Keratinocyte (primary cell): ENCODE measurements around the gene FBXO27. TPM values are rescaled to one million over a fixed set of nuclear protein-coding genes. Genes with fewer than 3 reads are reported as not detected.

Experiments
- DNase-seq: peaks from one replicate; pipeline ENCODE4 v3.0.0-alpha.2; 2011; ENCODE audit warnings: low read depth, missing footprints, low spot score
- FAIRE-seq: peaks from 2 replicates; lab custom pipeline; 2011; peaks lifted over from hg19 to GRCh38; lab: Jason Lieb, UNC
- H2AFZ ChIP-seq: 2 replicates; pipeline ENCODE4 v1.6.0; 2012; ENCODE audit warnings: low read length, control low read depth, inconsistent platforms; ENCODE audit not compliant: control insufficient read depth
- H3K27ac ChIP-seq: 2 replicates; pipeline ENCODE4 v1.5.1; 2011; ENCODE audit warnings: low read length; ENCODE audit not compliant: control insufficient read depth, insufficient read depth
- H3K27me3 ChIP-seq: 3 replicates; pipeline ENCODE4 v1.6.0; 2011; ENCODE audit warnings: low read length; ENCODE audit not compliant: control insufficient read depth, insufficient read depth; ENCODE audit errors: extremely low read depth
- H3K36me3 ChIP-seq, 2 experiments: 2 replicates in 1 of 2; 3 replicates in 1 of 2; pipeline ENCODE4 v1.5.1; 2011; ENCODE audit warnings: low read length in 2 of 2, mild to moderate bottlenecking in 1 of 2; ENCODE audit not compliant: control insufficient read depth in 2 of 2, insufficient read depth in 2 of 2; ENCODE audit errors: extremely low read depth in 1 of 2
- H3K4me1 ChIP-seq: 3 replicates; pipeline ENCODE4 v1.5.1; 2011; ENCODE audit warnings: low read length; ENCODE audit not compliant: control insufficient read depth, insufficient read depth; ENCODE audit errors: extremely low read depth
- H3K4me2 ChIP-seq: 3 replicates; pipeline ENCODE4 v1.6.0; 2011; ENCODE audit warnings: low read depth, low read length; ENCODE audit not compliant: control insufficient read depth, insufficient read depth; ENCODE audit errors: extremely low read depth
- H3K4me3 ChIP-seq, 3 experiments: fragments of 200-600 bp in 1 of 3; sonication (generic) in 1 of 3; 2 replicates in 2 of 3; 3 replicates in 1 of 3; pipeline ENCODE4 v1.5.1; 2011 to 2016; ENCODE audit warnings: low read length in 3 of 3, mild to moderate bottlenecking in 3 of 3, control low read depth in 2 of 3, inconsistent platforms in 1 of 3, low read depth in 1 of 3, mixed read lengths in 1 of 3, mixed run types in 1 of 3, moderate library complexity in 1 of 3; ENCODE audit not compliant: control insufficient read depth in 2 of 3, insufficient read depth in 2 of 3; ENCODE audit errors: extremely low read depth in 1 of 3
- H3K79me2 ChIP-seq: 2 replicates; pipeline ENCODE4 v1.6.0; 2012; ENCODE audit warnings: low read length; ENCODE audit not compliant: control insufficient read depth, insufficient read depth
- H3K9ac ChIP-seq: 3 replicates; pipeline ENCODE4 v1.6.0; 2011; ENCODE audit warnings: low read length; ENCODE audit not compliant: control insufficient read depth, insufficient read depth; ENCODE audit errors: extremely low read depth
- H3K9me1 ChIP-seq: 3 replicates; pipeline ENCODE4 v1.6.0; 2011; ENCODE audit warnings: low read length; ENCODE audit not compliant: control insufficient read depth, insufficient read depth; ENCODE audit errors: extremely low read depth
- H3K9me3 ChIP-seq: 2 replicates; pipeline ENCODE4 v1.5.1; 2012; ENCODE audit warnings: low read depth, low read length; ENCODE audit not compliant: control insufficient read depth
- H4K20me1 ChIP-seq: 3 replicates; pipeline ENCODE4 v1.6.0; 2011; ENCODE audit warnings: low read length; ENCODE audit not compliant: control insufficient read depth, insufficient read depth; ENCODE audit errors: extremely low read depth
- CTCF ChIP-seq, 3 experiments: IDR thresholded peaks in 1 of 3; conservative IDR thresholded peaks in 1 of 3; optimal IDR thresholded peaks in 1 of 3; 2 replicates in 2 of 3; 3 replicates in 1 of 3; pipeline versions ENCODE3 to v1.5.1; 2011; ENCODE audit warnings: low read length in 3 of 3, mild to moderate bottlenecking in 3 of 3, moderate library complexity in 2 of 3, control low read depth in 1 of 3, inconsistent platforms in 1 of 3; ENCODE audit not compliant: insufficient read depth in 2 of 3; ENCODE audit errors: extremely low read depth in 1 of 3
- EZH2 ChIP-seq: IDR thresholded peaks from one replicate; pipeline ENCODE4 v1.6.1; 2012; ENCODE audit warnings: inconsistent platforms, mild to moderate bottlenecking, low read length, moderate library complexity
- dilution Hi-C: fragments of 300-500 bp; cut with MboI; formaldehyde crosslinking; loops from one replicate; pipeline ENCODE4 v1.7.0; 2020; ENCODE audit warnings: low sequenced_read_pairs; ENCODE audit not compliant: extremely low pct_ligation_motif_present
- polyA plus RNA-seq, 5 experiments: library from polyadenylated mRNA; depleted of rRNA in 3 of 5; stranded (reverse) in 3 of 5; stranded (forward) in 1 of 5; unstranded in 1 of 5; fragments of >200 nt; gene quantifications; 1 replicate in 1 of 5; 2 replicates in 3 of 5; 3 replicates in 1 of 5; pipeline versions ENCODE4 v1.2.1 to v1.2.3, GENCODE V29; 2011 to 2012; ENCODE audit warnings: missing spikeins in 2 of 5, low read depth in 1 of 5, low replicate concordance in 1 of 5

Gene FBXO27
- polyA plus RNA-seq, 1 donor (not counting 4 experiments of a cell fraction or from before 2014, with no cell fraction given), result 4.4 TPM

GRCh38 chr19:39078436-39079200 is 46.3 kb upstream of the FBXO27 start:
- H3K9ac ChIP-seq, result no peak overlapping the region
- dilution Hi-C loops, result no loop called here
- TF ChIP-seq EZH2, result no peak
- TF ChIP-seq CTCF (optimal IDR thresholded peaks at IDR 0.05 in 1 of 3, IDR thresholded peaks at IDR 0.05 in 1 of 3, conservative IDR thresholded peaks at IDR 0.05 in 1 of 3; ENCODE audit: extremely low read depth in 1 of 3, insufficient read depth in 2 of 3, low read length in 3 of 3), result no peak
- no peak overlapping the region for H2AFZ ChIP-seq
- H3K79me2 ChIP-seq, result no peaks in the 10 kb centered on the region
- no peaks in the 10 kb centered on the region for H3K27me3 ChIP-seq
- no peaks in the 10 kb centered on the region for H3K36me3 ChIP-seq
- H3K4me2 ChIP-seq, result peak overlapping the region; percentile 25
- no peaks in the 10 kb centered on the region for H4K20me1 ChIP-seq
- H3K27ac ChIP-seq, result peak overlapping the region; percentile 69
- FAIRE-seq, result peak; percentile 95
- peak; percentile 98 for DNase-seq
- no peaks in the 10 kb centered on the region for H3K9me3 ChIP-seq
- no peaks in the 10 kb centered on the region for H3K9me1 ChIP-seq
- H3K4me1 ChIP-seq, result peaks cover 32% of the 10 kb centered on the region
- H3K4me3 ChIP-seq, result no peak overlapping the region

- Histone ChIP-seq H3K4me2 (no peak overlapping the region), H3K79me2 (no peaks in the 10 kb centered on the region), H2AFZ (no peak overlapping the region), H3K36me3 (no peaks in the 10 kb centered on the region), H3K9ac (no peak overlapping the region), H3K9me1 (no peaks in the 10 kb centered on the region), H3K4me1 (peaks cover 26% of the 10 kb centered on the region), H3K27ac (no peak overlapping the region), H3K4me3 (no peak overlapping the region), H3K27me3 (no peaks in the 10 kb centered on the region), H3K9me3 (no peaks in the 10 kb centered on the region), H4K20me1 (no peaks in the 10 kb centered on the region)
- no peak for TF ChIP-seq CTCF (optimal IDR thresholded peaks at IDR 0.05 in 1 of 3, IDR thresholded peaks at IDR 0.05 in 1 of 3, conservative IDR thresholded peaks at IDR 0.05 in 1 of 3; ENCODE audit: extremely low read depth in 1 of 3, insufficient read depth in 2 of 3, low read length in 3 of 3)
- no peak for TF ChIP-seq EZH2
- dilution Hi-C loops, result no loop called here
- DNase-seq (no peak), FAIRE-seq (no peak)
These were observed 45.0 kb upstream of the FBXO27 start for GRCh38 chr19:39077323-39077722.
